ENCODE data around the gene KTI12. TPM values are rescaled to one million over a fixed set of nuclear protein-coding genes. Genes with fewer than 3 reads are reported as not detected.

KTI12 gene
- polyA plus RNA-seq, 1 experiment, result 9.8 TPM

GRCh38 chr1:52003877-52004276 lies 29.7 kb downstream of the KTI12 start:
- H3K9me3 ChIP-seq (ENCODE audit: control insufficient read depth, insufficient read depth, low read length), result no peaks in the 10 kb centered on the region
- no peaks in the 10 kb centered on the region for H3K27me3 ChIP-seq (ENCODE audit: control insufficient read depth, insufficient read depth, low read length)
- no peak overlapping the region for H3K27ac ChIP-seq (ENCODE audit: low read depth, low read length)
- TF ChIP-seq, protein P1, sequence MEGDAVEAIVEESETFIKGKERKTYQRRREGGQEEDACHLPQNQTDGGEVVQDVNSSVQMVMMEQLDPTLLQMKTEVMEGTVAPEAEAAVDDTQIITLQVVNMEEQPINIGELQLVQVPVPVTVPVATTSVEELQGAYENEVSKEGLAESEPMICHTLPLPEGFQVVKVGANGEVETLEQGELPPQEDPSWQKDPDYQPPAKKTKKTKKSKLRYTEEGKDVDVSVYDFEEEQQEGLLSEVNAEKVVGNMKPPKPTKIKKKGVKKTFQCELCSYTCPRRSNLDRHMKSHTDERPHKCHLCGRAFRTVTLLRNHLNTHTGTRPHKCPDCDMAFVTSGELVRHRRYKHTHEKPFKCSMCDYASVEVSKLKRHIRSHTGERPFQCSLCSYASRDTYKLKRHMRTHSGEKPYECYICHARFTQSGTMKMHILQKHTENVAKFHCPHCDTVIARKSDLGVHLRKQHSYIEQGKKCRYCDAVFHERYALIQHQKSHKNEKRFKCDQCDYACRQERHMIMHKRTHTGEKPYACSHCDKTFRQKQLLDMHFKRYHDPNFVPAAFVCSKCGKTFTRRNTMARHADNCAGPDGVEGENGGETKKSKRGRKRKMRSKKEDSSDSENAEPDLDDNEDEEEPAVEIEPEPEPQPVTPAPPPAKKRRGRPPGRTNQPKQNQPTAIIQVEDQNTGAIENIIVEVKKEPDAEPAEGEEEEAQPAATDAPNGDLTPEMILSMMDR (IDR thresholded peaks at IDR 0.05; ENCODE audit: low read depth, low read length), result no peak
- POLR2A ChIA-PET, result no interaction called here
- CTCF ChIA-PET, result interaction anchor here (0.6 to 1.5 kb wide), 4 partner anchors 76 to 213 kb away, joined by 3 to 9 read pairs (median 4); no protein-coding TSS in a partner anchor
- H3K4me3 ChIP-seq (ENCODE audit: low read depth, low read length), result no peak overlapping the region
- no peak for DNase-seq (ENCODE audit: low read depth, low spot score)

- peak; percentile 84 for DNase-seq (ENCODE audit: low read depth, low spot score)
- POLR2A ChIA-PET, result no interaction called here
- CTCF ChIA-PET, result interaction anchor here (0.6 to 4.9 kb wide), 4 partner anchors 27 to 1345 kb away, joined by 3 to 33 read pairs (median 4); no protein-coding TSS in a partner anchor
- Histone ChIP-seq H3K9me3 (ENCODE audit: control insufficient read depth, insufficient read depth, low read length) (no peaks in the 10 kb centered on the region), H3K27me3 (ENCODE audit: control insufficient read depth, insufficient read depth, low read length) (no peaks in the 10 kb centered on the region), H3K4me3 (ENCODE audit: low read depth, low read length) (no peak overlapping the region), H3K27ac (ENCODE audit: low read depth, low read length) (no peak overlapping the region)
- TF ChIP-seq, protein P1 (IDR thresholded peaks at IDR 0.05; ENCODE audit: low read depth, low read length), result peak; percentile 95
Measured at GRCh38 chr1:52002038-52002917, 31.3 kb downstream of the KTI12 start.

GRCh38 chr1:51998701-51999100 lies 34.9 kb downstream of the KTI12 start:
- no peaks in the 10 kb centered on the region for H3K27me3 ChIP-seq (ENCODE audit: control insufficient read depth, insufficient read depth, low read length)
- H3K4me3 ChIP-seq (ENCODE audit: low read depth, low read length), result no peak overlapping the region
- TF ChIP-seq, protein P1 (IDR thresholded peaks at IDR 0.05; ENCODE audit: low read depth, low read length), result no peak
- POLR2A ChIA-PET, result interaction anchor here (0.6 kb wide), 1 partner anchor 8 kb away, joined by 4 read pairs; the partner anchor contains the start of gene RAB3B
- H3K9me3 ChIP-seq (ENCODE audit: control insufficient read depth, insufficient read depth, low read length), result no peaks in the 10 kb centered on the region
- no peak for DNase-seq (ENCODE audit: low read depth, low spot score)
- H3K27ac ChIP-seq (ENCODE audit: low read depth, low read length), result no peak overlapping the region
- CTCF ChIA-PET, result interaction anchor here (4.9 kb wide), 1 partner anchor 102 kb away, joined by 33 read pairs; no protein-coding TSS in a partner anchor

- Histone ChIP-seq H3K27ac (ENCODE audit: low read depth, low read length) (no peak overlapping the region), H3K27me3 (ENCODE audit: control insufficient read depth, insufficient read depth, low read length) (no peaks in the 10 kb centered on the region), H3K9me3 (ENCODE audit: control insufficient read depth, insufficient read depth, low read length) (no peaks in the 10 kb centered on the region), H3K4me3 (ENCODE audit: low read depth, low read length) (no peak overlapping the region)
- DNase-seq (ENCODE audit: low read depth, low spot score), result no peak
- CTCF ChIA-PET, result interaction anchor here (4.9 kb wide), 1 partner anchor 101 kb away, joined by 33 read pairs; no protein-coding TSS in a partner anchor
- POLR2A ChIA-PET, result interaction anchor here (0.6 kb wide), 1 partner anchor 7 kb away, joined by 4 read pairs; the partner anchor contains the start of gene RAB3B
- TF ChIP-seq, protein P1 (IDR thresholded peaks at IDR 0.05; ENCODE audit: low read depth, low read length), result no peak
Measured at GRCh38 chr1:51997974-51998382, 35.6 kb downstream of the KTI12 start.

- H3K9me3 ChIP-seq (ENCODE audit: control insufficient read depth, insufficient read depth, low read length), result no peaks in the 10 kb centered on the region
- no peak within 1 kb of the TSS for H3K27ac ChIP-seq (ENCODE audit: low read depth, low read length)
- peaks cover 4% of the 10 kb centered on the region for H3K27me3 ChIP-seq (ENCODE audit: control insufficient read depth, insufficient read depth, low read length)
- DNase-seq (ENCODE audit: low read depth, low spot score), result peak; percentile 6
- POLR2A ChIA-PET, result interaction anchor here (0.7 kb wide), 1 partner anchor 8 kb away, joined by 4 read pairs; no protein-coding TSS in a partner anchor
- TF ChIP-seq, protein P1 (IDR thresholded peaks at IDR 0.05; ENCODE audit: low read depth, low read length), result no peak
- H3K4me3 ChIP-seq (ENCODE audit: low read depth, low read length), result peak within 1 kb of the TSS; percentile 67
- CTCF ChIA-PET, result no interaction called here
Measured at GRCh38 chr1:51990478-51990965, 43.1 kb downstream of the KTI12 start, which contains the start of gene RAB3B. Gene RAB3B, minus strand, starts transcription at chr1:51990700. Its CDS starts 13,583 bp downstream, at chr1:51977117.
